Nucleus accumbens (tissue), 56 donors: Measurements from ENCODE around the gene FRMPD1.
"Not testable (repeated sequence)": the region's sequence is repeated elsewhere in the genome, so short reads cannot be mapped to it uniquely, and the experiment has no call there.

Experiments
- DNase-seq, 56 donors: peaks; one replicate each; lab custom pipeline; 2025; lab: John Stamatoyannopoulos, UW

Gene FRMPD1

GRCh38 chr9:37732086-37732741 lies 81.5 kb downstream of the FRMPD1 start:
- DNase-seq: no peak

- DNase-seq: no peak
Observed at GRCh38 chr9:37732952-37733351, 82.2 kb downstream of the FRMPD1 start.

GRCh38 chr9:37739222-37739621 lies 88.5 kb downstream of the FRMPD1 start:
- DNase-seq: no peak

- no peak for DNase-seq
Observed at GRCh38 chr9:37740128-37740527, 89.4 kb downstream of the FRMPD1 start.

- DNase-seq: no peak
Observed at GRCh38 chr9:37740631-37741328, 90.0 kb downstream of the FRMPD1 start.

- no peak for DNase-seq
Observed at GRCh38 chr9:37745970-37746369, 95.2 kb downstream of the FRMPD1 start.

- DNase-seq: no peak
Observed at GRCh38 chr9:37746448-37747270, 95.9 kb downstream of the FRMPD1 start.

- DNase-seq: peak in 39 of 56 donors; percentile 2 to 73 (median 23)
Observed at GRCh38 chr9:37747271-37747753, 96.6 kb downstream of the FRMPD1 start.

- no peak for DNase-seq
Observed at GRCh38 chr9:37749129-37749528, 98.4 kb downstream of the FRMPD1 start.

- no peak for DNase-seq
Observed at GRCh38 chr9:37751186-37751585, 100.4 kb downstream of the FRMPD1 start.

GRCh38 chr9:37751704-37752103 lies 101.0 kb downstream of the FRMPD1 start:
- not testable (repeated sequence) for DNase-seq

GRCh38 chr9:37752112-37752511 lies 101.4 kb downstream of the FRMPD1 start:
- DNase-seq: not testable (repeated sequence)

- DNase-seq: no peak
Observed at GRCh38 chr9:37752642-37753488, 102.1 kb downstream of the FRMPD1 start.

- peak in 50 of 56 donors; percentile 12 to 85 (median 57) for DNase-seq
Observed at GRCh38 chr9:37753489-37754190, 102.9 kb downstream of the FRMPD1 start, which contains the start of gene TRMT10B. Gene TRMT10B, plus strand, starts transcription at chr9:37753805. Its CDS starts 8,127 bp downstream, at chr9:37761932.

GRCh38 chr9:37758747-37759146 lies 108.0 kb downstream of the FRMPD1 start:
- no peak for DNase-seq

GRCh38 chr9:37760416-37761161 lies 109.8 kb downstream of the FRMPD1 start:
- no peak for DNase-seq

- no peak for DNase-seq
Observed at GRCh38 chr9:37761511-37761910, 110.8 kb downstream of the FRMPD1 start.

GRCh38 chr9:37765263-37765662 lies 114.5 kb downstream of the FRMPD1 start:
- not testable (repeated sequence) for DNase-seq

- DNase-seq: no peak
Observed at GRCh38 chr9:37769306-37769705, 118.6 kb downstream of the FRMPD1 start.
